K562 (cell line): ENCODE data around the gene KCNJ12. TPM values are rescaled to one million over a fixed set of nuclear protein-coding genes. Genes with fewer than 3 reads are reported as not detected.
A peak's percentile ranks its signal among the peaks of the same experiment; 100 is the strongest.

ENCODE experiments used
- DEAF1 ChIP-seq: fragments of 450-650 bp; formaldehyde crosslinking; IDR thresholded peaks from 2 replicates; pipeline ENCODE4 v1.4.0; 2020; ENCODE audit warnings: mild to moderate bottlenecking, moderate library complexity
- DPF2 ChIP-seq: fragments of 450-650 bp; IDR thresholded peaks from 2 replicates; pipeline ENCODE4 v1.6.1; 2016
- HMG20A ChIP-seq: fragments of 450-650 bp; formaldehyde crosslinking; conservative IDR thresholded peaks from 2 replicates; pipeline ENCODE4 v1.4.0; 2020; ENCODE audit warnings: mild to moderate bottlenecking, mixed read lengths
- KDM2B ChIP-seq: fragments of 250-450 bp; sonication (Bioruptor Pico); IDR thresholded peaks from 2 replicates; pipeline ENCODE4 v1.8.0; 2021; ENCODE audit warnings: mild to moderate bottlenecking, moderate library complexity
- MAZ ChIP-seq, 2 experiments: fragments of 450-650 bp in 1 of 2; sonication (generic) in 1 of 2; formaldehyde crosslinking; IDR thresholded peaks in 1 of 2; conservative IDR thresholded peaks in 1 of 2; 2 replicates each; pipeline versions ENCODE4 v1.4.0 to v1.5.0; 2020; ENCODE audit warnings: mild to moderate bottlenecking in 1 of 2, missing genetic modification reagents in 1 of 2
- MTA2 ChIP-seq: fragments of 450-650 bp; IDR thresholded peaks from 2 replicates; pipeline ENCODE4 v1.6.1; 2016; ENCODE audit warnings: low read depth
- NEUROD1 ChIP-seq: fragments of 150-350 bp; IDR thresholded peaks from 2 replicates; pipeline ENCODE4 v1.6.1; 2014; ENCODE audit warnings: borderline replicate concordance, low read length, low read depth; ENCODE audit not compliant: partially characterized antibody
- POLR2A ChIP-seq: fragments of 450-650 bp; conservative IDR thresholded peaks from 2 replicates; pipeline ENCODE4 v1.6.1; 2016
- POLR2AphosphoS2 ChIP-seq: IDR thresholded peaks from 2 replicates; pipeline ENCODE4 v1.6.1; 2012; ENCODE audit warnings: low read length, improper control_type of control experiment
- REST ChIP-seq, 2 experiments: fragments of 450-650 bp; formaldehyde crosslinking in 1 of 2; IDR thresholded peaks; 2 replicates each; pipeline versions ENCODE4 v1.4.0 to v1.6.1; 2014 to 2020; ENCODE audit warnings: mild to moderate bottlenecking in 2 of 2, borderline replicate concordance in 1 of 2, low read depth in 1 of 2
- SNAPC5 ChIP-seq: fragments of 250-450 bp; sonication (Bioruptor Pico); IDR thresholded peaks from 2 replicates; pipeline ENCODE4 v1.8.0; 2021; ENCODE audit warnings: moderate library complexity, mild to moderate bottlenecking, inconsistent platforms
- THRAP3 ChIP-seq: fragments of 450-650 bp; IDR thresholded peaks from 2 replicates; pipeline ENCODE4 v1.6.1; 2016; ENCODE audit warnings: mild to moderate bottlenecking, inconsistent platforms, borderline replicate concordance
- ZNF146 ChIP-seq: IDR thresholded peaks from one replicate; pipeline ENCODE4 v1.6.1; 2018; ENCODE audit warnings: missing compliant biosample characterization; ENCODE audit not compliant: unreplicated experiment
- ZNF444 ChIP-seq: fragments of 250-450 bp; sonication (Bioruptor Pico); IDR thresholded peaks from 2 replicates; pipeline ENCODE4 v1.4.0; 2020; ENCODE audit warnings: mild to moderate bottlenecking, moderate library complexity
- polyA plus RNA-seq, 8 experiments: library from polyadenylated mRNA; depleted of rRNA in 4 of 8; stranded (reverse) in 5 of 8; unstranded in 3 of 8; fragments of >200 nt; fragmentation: Nextera tagmentation in 2 of 8; fragmentation: Illumina TruSeq in 1 of 8; extraction: Ambion mirVana in 2 of 8; extraction: Trizol in 1 of 8; gene quantifications; 2 replicates each; pipeline versions ENCODE4 v1.2.1 to v1.2.3, GENCODE V29; 2011 to 2014; ENCODE audit warnings: inconsistent platforms in 1 of 8, missing spikeins in 1 of 8
- total RNA-seq, 7 experiments: library from RNA; depleted of rRNA in 6 of 7; stranded (reverse); fragments of >200 nt in 6 of 7; fragmentation: Illumina TruSeq in 2 of 7; extraction: Trizol in 2 of 7; gene quantifications; 2 replicates each; pipeline versions ENCODE4 v1.2.1 to v1.2.3, GENCODE V29; 2011 to 2021; ENCODE audit warnings: low replicate concordance in 1 of 7
- TF ChIP-seq, protein P1 (sequence below): IDR thresholded peaks from 2 replicates; pipeline ENCODE4 v1.6.1; 2011; ENCODE audit warnings: borderline replicate concordance, low read depth, mild to moderate bottlenecking, moderate library complexity, low read length; ENCODE audit not compliant: insufficient read depth, poor library complexity, severe bottlenecking

KCNJ12 gene
- total and polyA plus RNA-seq, 9 of the 15 experiments (the other 6 are each of a cell fraction or from before 2014, with no cell fraction given): 0.02 TPM; not detected in 8

DNA sequence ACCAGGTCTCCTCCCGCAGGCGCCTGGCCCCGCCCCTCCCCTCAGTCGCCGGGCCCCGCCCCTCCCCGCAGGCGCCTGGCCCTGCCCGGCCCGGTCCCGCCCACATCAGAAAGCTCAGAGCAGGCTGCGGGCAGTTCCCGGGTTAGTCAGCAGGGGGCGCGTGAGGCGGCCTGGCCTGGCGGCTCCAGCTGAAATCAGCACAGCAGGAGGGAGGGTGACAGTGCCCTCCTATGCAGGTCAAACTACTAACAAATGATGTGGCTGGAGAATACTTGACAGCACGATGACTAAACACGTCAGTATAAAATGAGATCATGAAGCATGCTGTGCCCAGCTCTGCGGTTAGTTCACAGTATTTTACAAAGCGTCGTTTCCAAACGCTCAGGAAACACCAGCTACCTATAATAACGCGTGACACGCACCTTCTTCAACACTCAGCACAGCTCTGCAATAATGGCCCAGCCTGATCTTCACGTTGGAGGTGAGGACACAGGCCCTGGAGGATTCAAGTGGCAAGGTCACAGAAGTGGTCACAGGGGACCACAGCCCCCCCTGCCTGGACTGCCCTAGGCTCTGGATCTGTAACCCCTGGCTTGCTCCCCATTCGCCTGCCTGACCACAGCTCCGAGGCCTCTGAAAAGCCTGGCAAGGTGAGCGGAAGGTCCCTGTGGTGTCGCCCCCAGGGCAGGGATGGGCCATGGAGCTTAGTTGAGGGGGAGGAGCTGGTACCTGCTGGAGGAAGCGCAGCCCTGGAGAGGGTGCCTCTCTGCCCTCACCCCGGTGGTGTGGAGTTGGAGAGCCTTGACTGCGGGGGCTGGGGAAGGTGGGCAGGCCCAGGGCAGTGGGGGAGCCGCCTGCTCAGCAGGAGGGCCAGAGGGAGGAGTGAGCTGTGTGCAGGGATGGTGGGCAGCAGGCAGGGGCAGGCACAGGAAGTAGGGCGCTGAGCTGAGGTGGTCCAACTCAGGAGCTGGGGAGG, 81.2 kb downstream of the KCNJ12 start (continued):
- TF ChIP-seq ZNF146 (CRISPR knock-in tag) (no peak), DPF2 (no peak), KDM2B (CRISPR knock-in tag) (no peak), POLR2AphosphoS2 (no peak), THRAP3 (no peak), HMG20A (CRISPR knock-in tag) (no peak), DEAF1 (CRISPR knock-in tag) (peak; percentile 29; the same call in 1 of the 2 replicates), ZNF444 (CRISPR knock-in tag) (no peak), MAZ (CRISPR knock-in tag; conservative IDR thresholded peaks at IDR 0.05 in 1 of 2, IDR thresholded peaks at IDR 0.05 in 1 of 2) (peak in 1 of 2 experiments; percentile 66; a peak in 2 of 4 replicates), POLR2A (no peak), NEUROD1 (no peak), REST (IDR thresholded peaks at IDR 0.05; ENCODE audit: borderline replicate concordance) (peak; percentile 69), REST (CRISPR knock-in tag; IDR thresholded peaks at IDR 0.05; ENCODE audit: low read depth) (no peak), MTA2 (no peak), SNAPC5 (CRISPR knock-in tag) (no peak)
- TF ChIP-seq, protein P1, sequence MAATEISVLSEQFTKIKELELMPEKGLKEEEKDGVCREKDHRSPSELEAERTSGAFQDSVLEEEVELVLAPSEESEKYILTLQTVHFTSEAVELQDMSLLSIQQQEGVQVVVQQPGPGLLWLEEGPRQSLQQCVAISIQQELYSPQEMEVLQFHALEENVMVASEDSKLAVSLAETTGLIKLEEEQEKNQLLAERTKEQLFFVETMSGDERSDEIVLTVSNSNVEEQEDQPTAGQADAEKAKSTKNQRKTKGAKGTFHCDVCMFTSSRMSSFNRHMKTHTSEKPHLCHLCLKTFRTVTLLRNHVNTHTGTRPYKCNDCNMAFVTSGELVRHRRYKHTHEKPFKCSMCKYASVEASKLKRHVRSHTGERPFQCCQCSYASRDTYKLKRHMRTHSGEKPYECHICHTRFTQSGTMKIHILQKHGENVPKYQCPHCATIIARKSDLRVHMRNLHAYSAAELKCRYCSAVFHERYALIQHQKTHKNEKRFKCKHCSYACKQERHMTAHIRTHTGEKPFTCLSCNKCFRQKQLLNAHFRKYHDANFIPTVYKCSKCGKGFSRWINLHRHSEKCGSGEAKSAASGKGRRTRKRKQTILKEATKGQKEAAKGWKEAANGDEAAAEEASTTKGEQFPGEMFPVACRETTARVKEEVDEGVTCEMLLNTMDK: peak; percentile 47
